Ovary (tissue), 9 donors: ENCODE data around the gene PRKCE. TPM values are rescaled to one million over a fixed set of nuclear protein-coding genes. Genes with fewer than 3 reads are reported as not detected.

Experiments
- DNase-seq, 5 donors: peaks; one replicate each; pipeline ENCODE4 v3.0.0-alpha.2; 2019 to 2020
- H3K27ac ChIP-seq, 2 donors: fragments of 200-600 bp; one replicate each; pipeline versions ENCODE4 v1.5.1 to v1.8.0; 2019 to 2022
- H3K27me3 ChIP-seq: fragments of 200-600 bp; one replicate; pipeline ENCODE4 v1.8.0; 2022
- H3K36me3 ChIP-seq: fragments of 200-600 bp; sonication (generic); one replicate; pipeline ENCODE4 v1.5.1; 2019
- H3K4me1 ChIP-seq: one replicate; pipeline ENCODE4 v1.8.1; 2013; ENCODE audit warnings: mild to moderate bottlenecking, moderate library complexity; ENCODE audit not compliant: insufficient read depth
- H3K4me3 ChIP-seq: fragments of 200-600 bp; sonication (generic); one replicate; pipeline ENCODE4 v1.5.1; 2017
- H3K9me3 ChIP-seq, 2 donors: fragments of 200-600 bp in 1 of 2; sonication (generic) in 1 of 2; one replicate each; pipeline versions ENCODE4 v1.5.1 to v1.8.1; 2013 to 2019; ENCODE audit warnings: mild to moderate bottlenecking in 1 of 2, moderate library complexity in 1 of 2
- EP300 ChIP-seq: sonication (generic); formaldehyde crosslinking; IDR thresholded peaks from one replicate; pipeline ENCODE4 v1.6.1; 2017; ENCODE audit warnings: antibody characterized with exemption
- POLR2A ChIP-seq: fragments of 450-650 bp; IDR thresholded peaks from one replicate; pipeline ENCODE4 v1.6.1; 2017; ENCODE audit warnings: antibody characterized with exemption, mild to moderate bottlenecking, moderate library complexity
- WGBS, 3 donors: extraction: QIAGEN DNeasy Blood & Tissue Kit in 1 of 3; methylation state at CpG; one replicate each; pipeline versions ENCODE4 v1.1.5 to v1.1.7; 2013 to 2017; 5-methylcytosine and 5-hydroxymethylcytosine counted together
- intact Hi-C, 4 donors: fragments of 100-400 bp; cut with DNase I; formaldehyde crosslinking; loops; one replicate each; pipeline versions ENCODE4 v1.11.0 to v1.15.1; 2022 to 2023
- polyA plus RNA-seq, 2 donors: library from polyadenylated mRNA; stranded (reverse); fragments of 200-250 nt in 1 of 2; fragments of 350-450 nt in 1 of 2; fragmentation: Illumina TruSeq in 1 of 2; extraction: RNeasy Lipid Tissue Mini Kit (QIAGEN cat#74804) in 1 of 2; gene quantifications; one replicate each; pipeline ENCODE4 v1.2.3, GENCODE V29; 2013 to 2014
- total RNA-seq, 7 donors: library from RNA; depleted of rRNA in 2 of 7; stranded (reverse); fragments of >200 nt in 2 of 7; fragmentation: NEBNext Ultra II Directional in 3 of 7; extraction: Animal tissue kit (Norgen Biotek cat#: 25700) in 3 of 7; gene quantifications; one replicate each; pipeline versions ENCODE4 v1.1.0 to v1.2.4, GENCODE V29; 2016 to 2023
- TF ChIP-seq, protein P1 (sequence below), 3 donors: fragments of 450-650 bp in 2 of 3; fragments of 200-600 bp in 1 of 3; IDR thresholded peaks; one replicate each; pipeline versions ENCODE4 v1.5.1 to v1.8.0; 2016 to 2022; ENCODE audit warnings: antibody characterized with exemption in 3 of 3, mild to moderate bottlenecking in 1 of 3
- donor health status: DM: no; HTN: no; CAD: no; lungs with moderate emphysema.
- donor health status: DM: no; HTN: no; CAD: no.
- donor health status: Bipolar disorder and iron deficiency.
- donor health status: DM: yes; HTN: yes; CAD: no.
- donor health status: DM: no; HTN: no; CAD: no.
- donor health status: DM: yes; HTN: yes; CAD: no.

PRKCE gene
- total and polyA plus RNA-seq, 9 donors = 3.1 to 22.8 (median 12.8) TPM

DNA sequence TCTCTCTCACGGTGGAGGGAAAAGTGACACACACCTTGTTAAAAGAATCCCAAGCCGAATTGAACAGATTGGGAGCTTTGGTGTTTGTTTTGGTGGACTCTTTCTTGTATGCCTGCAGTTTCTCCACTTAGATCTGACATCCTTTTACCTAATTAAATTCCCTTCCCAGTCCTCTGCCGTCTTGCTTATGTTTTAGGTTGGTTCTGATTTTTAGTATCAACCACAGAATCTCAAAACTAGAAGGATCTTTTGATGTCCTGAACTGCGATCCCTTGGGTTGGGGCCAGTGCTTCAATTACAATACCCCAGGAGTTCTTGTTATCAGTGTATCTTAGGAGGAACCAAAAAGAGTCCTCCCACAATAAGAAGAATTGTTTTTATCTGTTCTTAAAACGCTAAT lies 112.3 kb downstream of the PRKCE start:
- H3K27ac ChIP-seq = no peak overlapping the region
- no peaks in the 10 kb centered on the region for H3K9me3 ChIP-seq

DNA sequence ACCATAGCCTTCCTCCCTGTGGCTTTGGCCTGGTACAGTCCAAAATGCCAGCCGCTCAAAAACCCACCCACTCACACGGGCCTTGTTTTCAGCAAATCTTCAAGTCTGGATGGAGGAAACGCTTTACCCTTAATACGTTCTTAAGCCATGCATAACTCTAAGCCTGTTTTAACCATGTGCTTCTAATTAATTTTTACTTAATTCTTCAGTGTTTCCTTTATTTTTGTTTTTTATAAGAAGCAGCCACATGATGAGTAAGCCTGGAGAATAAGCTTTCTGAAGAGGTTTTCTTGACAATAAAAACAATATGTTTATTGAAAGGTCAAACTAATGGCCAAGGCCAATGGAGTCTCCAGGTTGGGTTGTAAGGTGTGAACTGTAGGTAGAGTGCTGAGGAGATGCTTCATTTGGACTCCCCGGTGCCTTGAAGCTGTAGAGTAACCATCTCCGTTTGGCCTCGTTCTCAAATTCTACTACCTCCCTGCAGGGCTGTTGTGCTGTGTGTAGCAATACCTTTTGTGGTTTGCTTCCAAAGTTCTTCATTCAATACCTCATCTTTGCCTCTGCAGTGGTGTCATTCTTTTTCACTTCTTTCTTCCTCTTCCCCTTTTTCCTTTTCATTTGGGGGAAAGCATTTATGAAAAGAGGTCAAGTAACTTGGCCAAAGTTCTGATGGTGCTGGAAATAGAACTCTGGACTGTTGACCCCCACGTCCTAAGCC lies 113.7 kb downstream of the PRKCE start:
- intact Hi-C loops = no loop called here
- H3K27ac ChIP-seq = no peak overlapping the region
- no peaks in the 10 kb centered on the region for H3K36me3 ChIP-seq
- WGBS, 3 donors = 75 to 89% (median 84%) methylated on average over 8 of the region's 8 CpGs
- H3K4me1 ChIP-seq = peaks cover 4% of the 10 kb centered on the region
- no peak for DNase-seq
- no peaks in the 10 kb centered on the region for H3K9me3 ChIP-seq
- H3K27me3 ChIP-seq = no peaks in the 10 kb centered on the region
- TF ChIP-seq EP300 (no peak), POLR2A (no peak)
- TF ChIP-seq, protein P1, sequence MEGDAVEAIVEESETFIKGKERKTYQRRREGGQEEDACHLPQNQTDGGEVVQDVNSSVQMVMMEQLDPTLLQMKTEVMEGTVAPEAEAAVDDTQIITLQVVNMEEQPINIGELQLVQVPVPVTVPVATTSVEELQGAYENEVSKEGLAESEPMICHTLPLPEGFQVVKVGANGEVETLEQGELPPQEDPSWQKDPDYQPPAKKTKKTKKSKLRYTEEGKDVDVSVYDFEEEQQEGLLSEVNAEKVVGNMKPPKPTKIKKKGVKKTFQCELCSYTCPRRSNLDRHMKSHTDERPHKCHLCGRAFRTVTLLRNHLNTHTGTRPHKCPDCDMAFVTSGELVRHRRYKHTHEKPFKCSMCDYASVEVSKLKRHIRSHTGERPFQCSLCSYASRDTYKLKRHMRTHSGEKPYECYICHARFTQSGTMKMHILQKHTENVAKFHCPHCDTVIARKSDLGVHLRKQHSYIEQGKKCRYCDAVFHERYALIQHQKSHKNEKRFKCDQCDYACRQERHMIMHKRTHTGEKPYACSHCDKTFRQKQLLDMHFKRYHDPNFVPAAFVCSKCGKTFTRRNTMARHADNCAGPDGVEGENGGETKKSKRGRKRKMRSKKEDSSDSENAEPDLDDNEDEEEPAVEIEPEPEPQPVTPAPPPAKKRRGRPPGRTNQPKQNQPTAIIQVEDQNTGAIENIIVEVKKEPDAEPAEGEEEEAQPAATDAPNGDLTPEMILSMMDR (IDR thresholded peaks at IDR 0.05) = no peak
- H3K4me3 ChIP-seq = no peak overlapping the region

More for the DNA sequence above, 112.3 kb downstream of the PRKCE start:
- 80 to 88% (median 80%) methylated on average over 5 of the region's 5 CpGs for WGBS, 3 donors
- DNase-seq = no peak
- intact Hi-C loops = no loop called here
- Histone ChIP-seq H3K4me1 (peaks cover 4% of the 10 kb centered on the region), H3K4me3 (no peak overlapping the region), H3K27me3 (no peaks in the 10 kb centered on the region), H3K36me3 (no peaks in the 10 kb centered on the region)
- TF ChIP-seq EP300 (no peak), POLR2A (no peak)
- TF ChIP-seq, protein P1 (IDR thresholded peaks at IDR 0.05) = no peak

DNA sequence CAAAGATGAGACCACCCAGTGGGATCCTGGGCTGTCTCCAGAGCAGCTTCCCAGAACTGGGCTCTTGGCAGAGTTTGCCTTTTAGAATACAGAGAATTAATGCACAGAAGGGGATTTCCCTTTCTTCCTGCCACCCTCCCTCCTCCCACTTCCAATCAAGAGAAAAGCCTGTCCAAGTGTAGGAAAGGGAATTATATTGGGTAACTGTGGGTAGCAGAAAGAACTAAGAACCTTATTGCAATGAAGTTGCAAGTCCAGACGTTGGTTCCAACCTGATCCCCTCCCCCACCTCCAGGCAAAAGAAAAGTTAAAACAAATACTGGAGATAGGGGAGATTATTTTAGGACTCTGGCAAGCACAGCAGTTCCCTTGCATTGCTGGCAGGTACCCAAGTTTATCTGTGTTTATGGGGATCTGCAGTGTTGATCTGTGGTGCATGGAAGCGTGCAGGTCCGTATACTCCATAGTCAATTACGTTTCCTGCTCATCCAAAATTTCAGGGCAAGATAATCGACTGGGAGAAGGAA lies 114.3 kb downstream of the PRKCE start:
- H3K36me3 ChIP-seq = no peaks in the 10 kb centered on the region
- H3K9me3 ChIP-seq = no peaks in the 10 kb centered on the region
- 37 to 46% (median 44%) methylated on average over 5 of the region's 5 CpGs for WGBS, 3 donors
- TF ChIP-seq, protein P1 (IDR thresholded peaks at IDR 0.05) = no peak
- TF ChIP-seq POLR2A (no peak), EP300 (no peak)
- H3K27ac ChIP-seq = no peak overlapping the region
- intact Hi-C loops = no loop called here
- no peak overlapping the region for H3K4me3 ChIP-seq
- peaks cover 4% of the 10 kb centered on the region for H3K4me1 ChIP-seq
- H3K27me3 ChIP-seq = no peaks in the 10 kb centered on the region
- no peak for DNase-seq

DNA sequence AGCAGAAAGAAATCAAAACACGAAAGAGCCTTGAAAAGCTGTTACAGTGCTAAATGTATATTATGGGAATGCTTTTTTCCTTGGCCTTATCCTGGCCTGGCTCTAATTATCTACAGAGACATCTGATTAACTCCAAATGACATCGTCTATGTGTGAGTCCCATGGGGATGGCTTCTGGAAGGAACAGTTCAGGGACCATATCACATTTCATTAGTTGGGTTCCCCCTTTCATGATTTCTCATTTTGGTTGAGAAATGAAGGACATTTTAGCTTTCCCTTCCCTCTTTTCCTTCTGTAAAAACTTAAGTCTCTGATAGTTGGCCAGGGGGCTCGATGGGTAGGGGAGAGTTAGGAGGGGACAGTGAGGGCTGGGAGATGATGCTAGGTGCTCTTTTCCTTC lies 116.7 kb downstream of the PRKCE start:
- no peaks in the 10 kb centered on the region for H3K36me3 ChIP-seq
- H3K4me1 ChIP-seq = peaks cover 6% of the 10 kb centered on the region
- no peak overlapping the region for H3K27ac ChIP-seq
- no peaks in the 10 kb centered on the region for H3K9me3 ChIP-seq
- H3K27me3 ChIP-seq = no peaks in the 10 kb centered on the region
- TF ChIP-seq, protein P1 (IDR thresholded peaks at IDR 0.05) = no peak
- TF ChIP-seq EP300 (no peak), POLR2A (no peak)
- no peak overlapping the region for H3K4me3 ChIP-seq
- intact Hi-C loops = no loop called here
- no peak for DNase-seq
- 90 to 94% (median 94%) methylated on average over 3 of the region's 3 CpGs for WGBS, 3 donors
